Activated CD4-positive, alpha-beta memory T cell treated with anti-CD3 and anti-CD28 coated beads, Interleukin-2, amount 10 ng/mL, durations not matched to agents 7 days and 5 days (primary cell): ENCODE measurements around the gene BMP7. TPM values are rescaled to one million over a fixed set of nuclear protein-coding genes. Genes with fewer than 3 reads are reported as not detected.

Source experiments
- CTCF ChIA-PET: fragments of 350-600 bp; sonication (Branson Sonifier 250); formaldehyde crosslinking; loops from one replicate; lab custom pipeline; 2021; ENCODE audit warnings: antibody characterized with exemption, inconsistent platforms; lab: Charles Lee
- POLR2A ChIA-PET: fragments of 350-600 bp; sonication (Branson Sonifier 250); formaldehyde crosslinking; loops from one replicate; lab custom pipeline; 2021; ENCODE audit warnings: antibody characterized with exemption; lab: Charles Lee
- DNase-seq: peaks from one replicate; pipeline ENCODE4 v3.0.0-alpha.2; 2020
- H3K27ac Mint-ChIP-seq: one replicate; pipeline ENCODE4 v1.8.0; 2021; ENCODE audit warnings: mild to moderate bottlenecking, mixed read lengths
- H3K27me3 Mint-ChIP-seq: one replicate; pipeline ENCODE4 v1.8.0; 2021; ENCODE audit warnings: mixed read lengths
- H3K36me3 Mint-ChIP-seq: one replicate; pipeline ENCODE4 v1.8.0; 2021; ENCODE audit warnings: low read depth, mixed read lengths
- H3K4me1 Mint-ChIP-seq: one replicate; pipeline ENCODE4 v1.8.0; 2021; ENCODE audit warnings: mixed read lengths
- H3K4me3 Mint-ChIP-seq: one replicate; pipeline ENCODE4 v1.8.0; 2021; ENCODE audit warnings: mild to moderate bottlenecking, mixed read lengths
- H3K9me3 Mint-ChIP-seq: one replicate; pipeline ENCODE4 v1.8.0; 2021; ENCODE audit warnings: mixed read lengths
- total RNA-seq, 2 experiments: library from RNA; stranded (reverse); gene quantifications; one replicate each; pipeline ENCODE4 v1.2.3, GENCODE V29; 2021

The BMP7 gene
- total RNA-seq, 2 experiments from 2014 or later = not detected

DNA sequence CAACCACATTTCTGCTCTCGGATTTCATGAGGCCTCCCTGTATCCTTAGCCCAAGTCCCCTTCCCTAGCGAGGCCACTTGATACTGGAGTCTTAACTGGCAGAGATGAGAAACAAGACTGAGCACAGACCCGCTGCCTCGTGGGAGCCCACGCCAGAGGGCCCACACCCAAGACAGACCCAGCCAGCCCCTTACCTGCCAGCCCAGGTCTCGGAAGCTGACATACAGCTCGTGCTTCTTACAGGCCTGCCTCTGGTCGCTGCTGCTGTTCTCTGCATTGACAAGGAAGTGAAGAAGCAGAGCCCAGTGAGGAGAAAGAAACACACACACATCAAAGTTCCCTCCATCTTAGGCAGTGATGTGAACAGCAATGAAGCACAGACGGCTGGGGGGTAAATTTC lies 91.7 kb downstream of the BMP7 start:
- H3K4me3 Mint-ChIP-seq = no peak overlapping the region
- no peak overlapping the region for H3K27ac Mint-ChIP-seq
- no peak for DNase-seq
- H3K4me1 Mint-ChIP-seq = peaks cover 7% of the 10 kb centered on the region
- H3K27me3 Mint-ChIP-seq = peaks cover 2% of the 10 kb centered on the region
- no peaks in the 10 kb centered on the region for H3K9me3 Mint-ChIP-seq
- no peaks in the 10 kb centered on the region for H3K36me3 Mint-ChIP-seq
- ChIA-PET POLR2A (no interaction called here), CTCF (no interaction called here)

DNA sequence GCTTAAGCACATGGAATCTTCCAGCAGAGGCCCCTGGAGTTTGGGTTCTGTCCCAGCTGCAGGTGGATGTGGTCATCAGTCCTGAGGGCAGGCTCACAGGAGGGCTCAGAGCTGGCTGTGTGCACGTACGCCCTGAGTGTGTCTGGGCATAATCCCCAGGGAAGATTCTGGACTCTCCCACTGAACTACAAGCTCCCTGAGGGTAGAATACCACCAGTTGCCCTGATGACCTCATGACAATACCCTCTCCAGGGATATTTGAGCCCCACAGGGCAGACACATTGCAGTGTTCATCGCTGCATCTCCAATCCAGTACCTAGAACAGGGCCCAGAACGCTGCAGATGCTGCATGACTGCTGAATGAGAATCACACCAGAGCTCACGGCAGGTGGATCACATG lies 92.5 kb downstream of the BMP7 start:
- DNase-seq = no peak
- Mint-ChIP-seq H3K27me3 (peaks cover 2% of the 10 kb centered on the region), H3K9me3 (no peaks in the 10 kb centered on the region), H3K27ac (no peak overlapping the region), H3K4me1 (peaks cover 7% of the 10 kb centered on the region), H3K4me3 (no peak overlapping the region), H3K36me3 (no peaks in the 10 kb centered on the region)
- POLR2A ChIA-PET = no interaction called here
- CTCF ChIA-PET = no interaction called here

DNA sequence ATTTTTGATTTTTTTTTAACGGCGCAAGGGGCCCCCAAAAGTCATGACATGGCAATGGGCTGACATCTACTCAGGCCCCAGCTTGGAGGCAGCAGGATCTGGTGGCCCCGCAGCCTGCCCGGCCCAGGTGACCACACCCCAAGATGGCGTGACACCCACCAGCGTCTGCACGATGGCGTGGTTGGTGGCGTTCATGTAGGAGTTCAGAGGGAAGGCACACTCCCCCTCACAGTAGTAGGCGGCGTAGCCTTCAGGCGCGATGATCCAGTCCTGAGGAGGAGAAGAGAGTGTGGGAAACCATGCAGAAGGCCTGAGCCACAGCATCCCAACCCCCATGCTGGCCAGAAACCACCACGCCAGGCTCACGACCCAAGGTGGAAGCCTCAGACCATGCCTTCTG lies 93.4 kb downstream of the BMP7 start:
- H3K4me3 Mint-ChIP-seq = no peak overlapping the region
- DNase-seq = no peak
- H3K36me3 Mint-ChIP-seq = no peaks in the 10 kb centered on the region
- ChIA-PET CTCF (no interaction called here), POLR2A (no interaction called here)
- peaks cover 7% of the 10 kb centered on the region for H3K4me1 Mint-ChIP-seq
- peaks cover 2% of the 10 kb centered on the region for H3K27me3 Mint-ChIP-seq
- no peaks in the 10 kb centered on the region for H3K9me3 Mint-ChIP-seq
- no peak overlapping the region for H3K27ac Mint-ChIP-seq

DNA sequence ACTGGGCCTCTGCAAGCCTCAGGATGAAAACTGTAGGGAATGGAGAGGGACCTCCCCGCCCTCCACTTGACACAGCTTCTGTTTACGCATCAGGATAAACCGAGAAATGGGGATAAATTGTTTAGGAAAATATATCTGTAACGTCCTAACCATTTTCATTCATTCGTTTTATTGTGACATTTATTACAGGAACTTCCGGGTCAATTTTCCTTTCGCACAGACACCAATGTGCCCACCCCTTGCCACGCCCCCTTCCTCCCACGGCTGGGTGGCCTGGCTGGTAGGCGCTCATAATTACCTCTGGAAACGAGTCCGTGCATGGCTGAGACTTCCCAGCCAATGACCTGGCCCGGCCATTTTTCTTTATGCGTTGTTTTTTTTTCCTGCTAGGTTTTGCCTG lies 96.1 kb downstream of the BMP7 start:
- no peak for DNase-seq
- Mint-ChIP-seq H3K4me1 (peaks cover 2% of the 10 kb centered on the region), H3K36me3 (no peaks in the 10 kb centered on the region), H3K9me3 (no peaks in the 10 kb centered on the region), H3K27ac (no peak overlapping the region), H3K4me3 (no peak overlapping the region), H3K27me3 (no peaks in the 10 kb centered on the region)
- CTCF ChIA-PET = no interaction called here
- POLR2A ChIA-PET = no interaction called here

DNA sequence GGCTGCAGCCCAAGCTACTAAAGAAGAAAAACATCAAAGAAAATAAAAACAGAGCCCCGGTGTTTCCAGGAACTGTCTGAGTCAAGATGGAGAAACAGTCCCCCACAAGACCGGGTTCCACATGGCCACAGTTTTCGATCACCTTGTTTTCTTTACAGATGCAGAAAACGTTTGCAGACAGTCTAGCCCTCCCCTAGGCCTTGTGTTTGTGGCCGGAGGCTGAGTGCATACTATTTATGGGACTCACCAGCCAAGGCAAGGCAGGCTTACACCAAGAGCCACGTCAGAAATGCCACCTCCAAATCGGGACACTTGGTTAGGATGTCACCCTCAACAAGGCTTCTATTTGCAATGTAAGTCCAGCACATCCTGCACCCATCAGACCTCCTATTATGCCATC lies 97.3 kb downstream of the BMP7 start:
- H3K9me3 Mint-ChIP-seq = no peaks in the 10 kb centered on the region
- H3K27me3 Mint-ChIP-seq = no peaks in the 10 kb centered on the region
- H3K27ac Mint-ChIP-seq = no peak overlapping the region
- no peak overlapping the region for H3K4me3 Mint-ChIP-seq
- DNase-seq = no peak
- POLR2A ChIA-PET = no interaction called here
- CTCF ChIA-PET = no interaction called here
- H3K4me1 Mint-ChIP-seq = no peaks in the 10 kb centered on the region
- no peaks in the 10 kb centered on the region for H3K36me3 Mint-ChIP-seq

DNA sequence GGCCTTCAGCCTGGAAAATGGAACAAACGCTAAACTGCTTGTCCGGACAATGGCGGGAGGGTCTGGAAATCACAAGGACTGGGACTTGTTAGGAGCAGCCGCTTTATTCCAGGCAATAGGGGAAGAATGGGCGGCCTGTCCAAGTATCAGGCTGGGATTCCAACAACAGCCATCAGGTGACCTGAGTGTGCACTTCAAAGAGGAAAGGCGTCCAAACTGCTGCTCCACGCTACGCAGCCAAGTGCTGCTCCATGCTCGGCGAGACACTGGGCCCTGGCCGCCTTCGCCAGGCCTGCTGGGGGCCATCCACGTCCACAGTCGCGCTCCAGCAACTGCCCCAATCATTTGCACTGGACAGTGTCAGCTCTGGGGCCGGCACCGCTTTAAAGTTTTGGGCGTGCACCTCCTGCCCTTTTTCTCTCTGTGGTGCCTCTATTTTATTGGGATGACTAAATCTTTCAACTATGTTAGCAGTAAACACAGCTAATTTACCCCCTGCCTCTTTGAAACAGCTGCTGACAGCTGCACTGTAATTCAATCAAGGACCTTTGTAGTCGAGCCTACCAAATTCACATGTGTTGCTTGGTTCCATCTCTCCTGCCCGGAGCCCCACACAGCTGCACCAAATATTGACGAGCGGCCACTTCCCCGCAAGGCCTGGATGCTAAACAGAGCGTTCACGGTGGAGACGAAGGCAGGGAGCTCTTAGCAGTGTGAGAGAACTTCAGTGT lies 98.3 kb downstream of the BMP7 start:
- CTCF ChIA-PET = no interaction called here
- no peak overlapping the region for H3K27ac Mint-ChIP-seq
- DNase-seq = no peak
- no peaks in the 10 kb centered on the region for H3K36me3 Mint-ChIP-seq
- no peaks in the 10 kb centered on the region for H3K27me3 Mint-ChIP-seq
- POLR2A ChIA-PET = no interaction called here
- H3K4me3 Mint-ChIP-seq = no peak overlapping the region
- no peaks in the 10 kb centered on the region for H3K9me3 Mint-ChIP-seq
- H3K4me1 Mint-ChIP-seq = no peaks in the 10 kb centered on the region

DNA sequence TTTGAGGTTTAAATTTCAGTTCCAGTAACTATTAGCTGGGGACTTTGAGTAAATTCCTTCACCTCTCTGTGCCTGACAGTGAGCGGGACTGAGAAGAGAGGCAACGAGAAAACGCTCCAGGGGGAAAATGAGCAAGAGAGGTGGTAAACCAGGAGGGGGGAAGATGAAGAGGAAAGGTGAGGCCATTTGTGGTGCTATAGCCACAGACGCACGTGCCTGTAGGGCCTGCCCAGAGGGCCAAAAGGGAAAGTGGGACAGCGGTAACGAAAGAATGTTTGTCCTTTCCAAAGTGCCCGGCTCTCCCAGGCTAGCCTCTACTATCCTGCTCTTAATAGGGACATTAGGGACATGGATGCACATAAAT lies 99.2 kb downstream of the BMP7 start:
- Mint-ChIP-seq H3K36me3 (no peaks in the 10 kb centered on the region), H3K27ac (no peak overlapping the region)

DNA sequence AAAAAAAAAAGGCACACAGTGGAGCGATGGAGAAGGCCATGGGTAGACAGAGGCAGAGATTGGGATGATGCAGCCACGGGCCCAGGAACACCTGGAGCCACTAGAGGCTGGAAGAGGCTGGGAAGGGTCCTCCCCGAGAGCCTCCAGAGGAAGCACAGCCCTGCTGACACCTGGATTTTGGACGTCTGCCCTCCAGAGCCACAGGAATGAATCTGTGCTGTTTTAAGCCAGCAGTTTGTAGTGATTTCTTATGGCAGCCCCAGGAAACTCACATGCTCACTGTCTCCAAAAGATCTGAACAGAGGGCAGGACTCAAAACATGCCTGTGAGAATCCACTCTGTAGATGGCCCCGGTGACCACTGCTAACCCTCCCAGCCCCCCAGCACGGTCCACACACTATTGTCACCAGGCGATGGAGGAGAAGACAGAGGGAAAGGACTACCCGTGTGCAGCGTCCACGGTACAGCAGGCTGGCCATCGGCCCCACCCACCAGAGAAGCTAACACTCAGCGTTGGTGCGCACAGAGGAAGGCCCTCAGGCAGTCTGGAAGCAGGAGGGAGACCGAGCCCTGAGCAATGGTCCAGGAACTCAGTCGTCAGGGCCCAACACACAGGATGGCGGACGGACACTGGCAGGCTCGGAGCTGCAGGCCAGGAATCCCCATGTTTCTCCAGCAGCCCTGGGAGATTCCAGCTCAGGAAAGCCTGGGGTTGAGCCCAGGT lies 99.7 kb downstream of the BMP7 start:
- no peak overlapping the region for H3K27ac Mint-ChIP-seq
- no peak overlapping the region for H3K4me3 Mint-ChIP-seq
- H3K27me3 Mint-ChIP-seq = no peaks in the 10 kb centered on the region
- H3K36me3 Mint-ChIP-seq = no peaks in the 10 kb centered on the region
- ChIA-PET POLR2A (no interaction called here), CTCF (no interaction called here)
- H3K4me1 Mint-ChIP-seq = no peaks in the 10 kb centered on the region
- H3K9me3 Mint-ChIP-seq = no peaks in the 10 kb centered on the region
- no peak for DNase-seq

More for the DNA sequence above, 99.2 kb downstream of the BMP7 start:
- Mint-ChIP-seq H3K27me3 (no peaks in the 10 kb centered on the region), H3K9me3 (no peaks in the 10 kb centered on the region), H3K4me1 (no peaks in the 10 kb centered on the region), H3K4me3 (no peak overlapping the region)
- CTCF ChIA-PET = no interaction called here
- POLR2A ChIA-PET = no interaction called here
- DNase-seq = no peak

DNA sequence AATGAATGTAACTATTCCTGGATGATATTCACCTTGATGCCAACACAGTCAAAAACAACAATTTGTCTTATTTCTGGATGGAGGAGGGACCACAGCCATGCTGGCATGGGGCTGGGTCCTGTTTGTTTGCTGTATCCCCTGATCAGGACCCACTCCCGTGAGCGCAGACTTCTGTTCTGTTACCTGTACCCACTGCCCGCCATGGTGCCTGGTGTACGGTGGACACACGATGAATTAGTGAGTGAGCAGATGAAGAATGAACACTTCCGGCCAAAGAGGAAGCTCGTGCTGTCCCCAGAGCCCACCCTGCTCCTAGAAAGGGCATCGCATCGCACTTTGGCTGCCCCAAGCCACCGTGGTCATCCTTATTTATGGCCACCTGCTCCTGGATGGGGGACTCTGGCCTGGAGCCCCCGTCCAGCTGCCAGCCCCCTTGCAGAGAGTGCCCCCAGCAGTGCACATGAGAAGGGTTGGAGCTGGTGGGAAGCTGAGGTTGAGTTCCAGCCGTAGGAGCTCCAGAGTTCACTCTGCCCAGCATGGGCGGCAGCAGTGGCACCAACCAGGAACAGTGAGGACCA lies 100.9 kb downstream of the BMP7 start:
- Mint-ChIP-seq H3K4me3 (no peak overlapping the region), H3K4me1 (no peaks in the 10 kb centered on the region), H3K9me3 (no peaks in the 10 kb centered on the region), H3K27me3 (no peaks in the 10 kb centered on the region), H3K27ac (no peak overlapping the region), H3K36me3 (no peaks in the 10 kb centered on the region)
- POLR2A ChIA-PET = no interaction called here
- DNase-seq = no peak
- CTCF ChIA-PET = no interaction called here

DNA sequence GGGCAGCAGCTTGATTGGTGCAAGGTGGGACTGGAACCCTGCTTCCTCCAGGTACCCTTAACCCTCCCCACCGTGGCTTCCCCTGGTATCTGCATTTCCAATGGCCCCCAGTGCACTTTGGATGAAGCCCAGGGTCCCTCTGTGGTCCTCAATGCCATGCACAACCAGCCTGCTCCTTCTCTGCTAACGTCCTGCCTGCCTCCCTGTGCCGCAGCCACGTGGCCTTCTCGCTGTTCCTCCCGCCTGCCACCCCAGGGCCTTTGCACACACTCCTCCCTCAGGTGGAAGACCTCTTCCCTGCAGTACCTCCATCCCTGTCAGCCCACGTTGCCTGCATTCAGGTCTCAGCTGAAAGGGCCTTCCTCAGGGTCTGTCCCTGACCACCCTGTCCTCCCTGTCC lies 101.6 kb downstream of the BMP7 start:
- Mint-ChIP-seq H3K9me3 (no peaks in the 10 kb centered on the region), H3K27ac (no peak overlapping the region), H3K36me3 (no peaks in the 10 kb centered on the region), H3K4me1 (no peaks in the 10 kb centered on the region), H3K27me3 (no peaks in the 10 kb centered on the region), H3K4me3 (no peak overlapping the region)
- CTCF ChIA-PET = no interaction called here
- POLR2A ChIA-PET = no interaction called here
- DNase-seq = no peak

DNA sequence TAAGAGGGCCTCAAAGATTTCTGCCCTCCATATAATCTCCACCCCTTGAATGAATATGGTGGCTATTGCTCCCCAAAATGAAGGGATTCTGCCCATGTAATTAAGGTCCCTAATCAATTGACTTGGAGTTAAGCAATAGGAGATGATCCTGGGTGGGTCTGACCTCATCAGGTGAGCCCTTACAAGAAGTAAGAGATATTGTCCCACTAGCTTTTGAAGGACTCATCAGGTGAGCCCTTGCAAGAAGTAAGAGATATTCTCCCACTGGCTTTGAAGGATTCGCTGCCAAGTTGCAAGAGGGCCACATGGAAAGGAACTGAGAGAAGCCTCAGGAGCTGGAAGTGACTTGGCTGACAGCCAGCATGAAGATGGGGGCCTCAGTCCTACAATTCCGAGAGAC lies 103.4 kb downstream of the BMP7 start:
- DNase-seq = no peak
- POLR2A ChIA-PET = no interaction called here
- no peak overlapping the region for H3K27ac Mint-ChIP-seq
- no peak overlapping the region for H3K4me3 Mint-ChIP-seq
- no peaks in the 10 kb centered on the region for H3K9me3 Mint-ChIP-seq
- no peaks in the 10 kb centered on the region for H3K4me1 Mint-ChIP-seq
- CTCF ChIA-PET = no interaction called here
- no peaks in the 10 kb centered on the region for H3K27me3 Mint-ChIP-seq
- no peaks in the 10 kb centered on the region for H3K36me3 Mint-ChIP-seq

DNA sequence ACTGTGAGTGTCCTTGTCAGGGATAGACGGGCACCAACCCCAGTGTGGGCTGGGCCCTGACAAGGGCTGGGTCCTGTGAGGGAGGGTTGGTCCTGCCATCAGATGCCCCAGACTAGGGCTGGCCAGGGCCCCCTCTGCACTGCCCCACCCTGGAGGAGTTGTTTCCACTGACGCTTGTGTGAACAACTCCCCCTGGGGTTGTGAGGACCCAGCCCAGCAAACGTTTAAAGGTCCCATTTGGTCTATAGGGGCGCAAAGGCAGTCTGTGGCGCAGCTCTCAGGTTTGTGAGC lies 104.1 kb downstream of the BMP7 start:
- Mint-ChIP-seq H3K9me3 (no peaks in the 10 kb centered on the region), H3K4me1 (no peaks in the 10 kb centered on the region), H3K4me3 (no peak overlapping the region), H3K36me3 (no peaks in the 10 kb centered on the region), H3K27me3 (no peaks in the 10 kb centered on the region), H3K27ac (no peak overlapping the region)
- CTCF ChIA-PET = no interaction called here
- DNase-seq = no peak
- POLR2A ChIA-PET = no interaction called here

DNA sequence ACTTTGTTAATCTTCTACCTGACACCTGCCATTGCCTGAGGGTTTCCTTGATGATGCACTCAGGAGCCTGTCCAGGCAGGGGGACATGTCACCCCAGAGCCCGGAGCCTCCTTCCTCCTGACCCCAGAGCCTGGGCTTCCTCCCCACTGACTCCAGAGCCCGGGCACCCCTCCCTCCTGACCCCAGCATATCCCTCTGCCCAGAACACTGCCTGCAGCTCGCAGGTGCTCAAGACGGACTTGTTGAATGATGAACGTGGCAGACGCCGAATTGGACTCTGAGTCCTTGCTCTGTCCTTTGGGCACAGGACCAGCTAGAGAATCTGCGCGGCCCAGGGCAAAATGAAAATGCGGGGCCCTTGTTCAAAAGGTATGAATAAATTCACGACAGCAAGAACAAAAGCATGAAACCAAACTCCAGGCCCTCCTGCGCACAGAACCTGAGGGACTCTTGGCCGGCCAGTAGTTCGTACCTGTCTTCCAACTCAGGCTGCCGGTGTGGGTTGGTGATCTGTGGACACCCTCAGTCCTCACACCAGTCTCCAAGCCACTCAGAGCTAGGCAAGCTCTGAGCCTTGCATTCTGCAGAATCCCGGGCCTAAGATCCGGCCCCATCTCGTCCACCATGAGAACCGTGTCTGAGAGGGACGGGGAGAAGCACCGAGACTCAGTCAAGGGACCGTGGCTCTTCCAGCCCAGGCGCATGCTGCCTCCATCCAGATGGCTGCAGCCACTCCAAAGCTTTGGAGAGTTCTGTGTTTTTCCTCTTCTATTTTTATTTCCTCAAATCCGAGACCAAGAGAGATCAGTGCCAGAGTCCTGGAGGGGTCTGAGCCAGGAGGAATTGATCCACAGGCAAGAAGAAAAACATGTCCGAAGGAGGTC lies 104.7 kb downstream of the BMP7 start:
- CTCF ChIA-PET = no interaction called here

More for the DNA sequence above, 104.7 kb downstream of the BMP7 start:
- Mint-ChIP-seq H3K4me3 (no peak overlapping the region), H3K4me1 (no peaks in the 10 kb centered on the region), H3K36me3 (no peaks in the 10 kb centered on the region), H3K27me3 (no peaks in the 10 kb centered on the region), H3K9me3 (no peaks in the 10 kb centered on the region), H3K27ac (no peak overlapping the region)
- DNase-seq = no peak
- POLR2A ChIA-PET = no interaction called here
